Measurements from ENCODE around the gene PARD3. TPM values are rescaled to one million over a fixed set of nuclear protein-coding genes. Genes with fewer than 3 reads are reported as not detected.

Gene PARD3
- total RNA-seq, 1 experiment from 2014 or later = 54.0 TPM

DNA sequence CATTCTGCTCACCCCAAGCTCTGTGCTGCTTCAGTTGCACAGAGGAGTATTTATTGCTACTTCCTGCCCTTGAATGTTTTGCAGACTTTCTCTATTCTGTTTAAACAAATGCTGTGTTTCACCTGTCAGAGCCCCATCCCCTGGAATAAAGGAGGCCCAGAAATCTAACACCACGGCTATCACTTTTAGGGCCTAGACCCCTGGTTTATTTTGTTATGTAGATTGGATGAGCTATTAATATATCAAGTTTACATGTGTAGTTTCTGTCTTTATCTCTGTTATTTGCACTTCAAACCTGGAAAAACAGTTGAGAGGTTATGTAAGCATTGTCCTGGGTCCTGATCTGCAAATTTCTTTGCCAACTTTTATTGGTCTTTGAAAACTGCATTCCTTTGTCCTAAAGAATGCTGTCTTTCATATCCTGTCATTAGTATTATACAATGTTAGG is 630.1 kb downstream of the PARD3 start:
- Histone ChIP-seq H3K4me3 (no peak overlapping the region), H3K27ac (peak overlapping the region; percentile 58), H3K9me3 (replicated peaks) (no peaks in the 10 kb centered on the region), H3K4me1 (replicated peaks) (peaks cover 48% of the 10 kb centered on the region), H3K27me3 (replicated peaks) (no peaks in the 10 kb centered on the region), H3K36me3 (no peaks in the 10 kb centered on the region)
- peak in 1 of 2 experiments; percentile 42 for DNase-seq (ENCODE audit: low read depth in 1 of 2, low spot score in 2 of 2)

DNA sequence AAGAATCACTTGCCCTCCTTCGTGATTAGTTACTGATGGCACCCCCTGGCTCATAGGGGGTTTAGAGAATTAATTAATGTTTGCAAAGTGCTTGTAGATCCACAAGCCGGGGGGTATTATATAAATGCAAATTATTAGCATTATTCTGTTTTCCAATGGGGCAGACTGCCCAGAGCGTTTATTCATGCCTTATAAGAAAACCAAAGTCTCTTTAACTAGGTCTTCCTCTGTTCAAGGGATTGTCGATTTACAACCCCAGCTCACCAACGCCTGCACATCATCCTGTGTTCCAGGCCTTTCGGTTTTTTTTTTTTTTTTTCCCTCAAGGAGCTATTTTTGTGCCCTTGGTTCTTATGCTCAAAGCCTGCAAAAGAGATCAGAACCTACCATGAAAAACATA is 630.7 kb downstream of the PARD3 start:
- H3K27me3 ChIP-seq (replicated peaks) = no peaks in the 10 kb centered on the region
- H3K9me3 ChIP-seq (replicated peaks) = no peaks in the 10 kb centered on the region
- H3K4me1 ChIP-seq (replicated peaks) = peaks cover 48% of the 10 kb centered on the region
- H3K27ac ChIP-seq = peak overlapping the region; percentile 58
- no peak for DNase-seq (ENCODE audit: low read depth in 1 of 2, low spot score in 2 of 2)
- H3K36me3 ChIP-seq = no peaks in the 10 kb centered on the region
- H3K4me3 ChIP-seq = no peak overlapping the region

DNA sequence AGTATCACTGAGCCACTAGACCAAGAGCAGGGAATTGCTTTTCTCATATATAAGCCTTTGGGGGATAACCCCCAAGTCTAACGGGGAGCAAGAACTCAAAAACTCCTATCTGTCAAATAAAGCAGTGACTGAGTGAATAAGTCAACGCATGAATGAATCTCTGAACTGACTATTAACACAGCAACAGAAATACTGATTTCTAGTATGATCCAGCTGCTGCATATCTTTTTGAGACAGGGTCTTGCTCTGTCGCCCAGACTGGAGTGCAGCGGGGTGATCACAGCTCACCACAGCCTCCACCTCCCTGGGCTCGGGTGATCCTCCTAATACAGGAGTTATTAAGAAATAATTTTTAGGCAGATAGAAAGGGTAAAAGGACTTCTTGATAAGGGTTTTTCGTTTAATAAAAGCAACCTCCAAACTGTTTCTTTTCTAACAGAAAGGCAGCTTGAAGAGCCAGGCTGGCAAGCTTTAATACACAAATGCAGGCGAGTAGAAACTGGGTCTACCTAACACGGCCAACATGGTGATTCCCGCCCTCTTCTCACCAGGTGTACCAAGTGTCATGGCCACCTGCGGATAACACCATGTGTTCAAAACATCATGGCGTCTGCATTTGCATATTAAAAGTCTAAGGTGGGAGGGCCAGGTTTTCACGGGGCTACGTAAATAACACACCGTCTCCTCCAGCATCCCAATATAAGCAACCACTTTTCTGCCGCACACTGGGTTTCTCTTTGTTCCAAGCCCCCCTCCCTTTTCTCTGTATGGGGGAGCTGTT is 631.9 kb downstream of the PARD3 start:
- Histone ChIP-seq H3K4me3 (no peak overlapping the region), H3K9me3 (replicated peaks) (no peaks in the 10 kb centered on the region), H3K36me3 (no peaks in the 10 kb centered on the region), H3K27me3 (replicated peaks) (no peaks in the 10 kb centered on the region), H3K4me1 (replicated peaks) (peaks cover 46% of the 10 kb centered on the region), H3K27ac (no peak overlapping the region)
- no peak for DNase-seq (ENCODE audit: low read depth in 1 of 2, low spot score in 2 of 2)

DNA sequence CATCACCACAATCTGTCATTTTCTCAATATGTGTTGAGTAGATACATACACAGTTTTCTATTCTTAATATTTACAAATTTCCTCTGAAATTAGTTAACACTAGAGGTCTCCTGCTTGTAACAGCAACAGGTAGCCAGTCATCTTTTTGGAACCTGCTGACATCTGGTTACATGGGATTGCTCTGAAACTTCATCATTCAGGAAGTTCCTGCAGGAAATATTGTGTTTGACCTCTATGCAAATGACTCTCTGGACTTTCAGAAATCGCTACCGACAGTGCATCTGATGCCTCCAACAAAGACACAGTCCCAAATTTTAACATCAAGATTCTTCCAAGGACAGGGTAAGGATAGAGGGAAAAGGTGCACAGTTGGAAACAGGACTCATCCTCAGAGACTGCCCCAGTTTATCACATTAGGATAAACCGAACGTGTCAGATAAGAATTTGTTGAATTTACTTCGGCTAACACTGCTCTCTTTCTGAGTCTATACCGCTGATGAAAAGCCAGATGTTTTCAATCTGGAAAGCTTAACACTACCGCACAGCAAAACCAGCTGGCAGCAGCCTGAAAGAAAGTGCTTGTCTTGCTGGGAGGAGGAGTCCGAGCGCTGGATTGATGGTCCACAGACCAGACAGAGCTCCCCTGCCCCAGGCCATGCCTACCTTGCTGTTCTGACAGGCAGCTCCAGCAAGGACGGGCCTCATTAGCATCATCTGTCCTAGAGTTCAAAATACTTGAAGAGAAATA is 633.4 kb downstream of the PARD3 start:
- DNase-seq (ENCODE audit: low read depth in 1 of 2, low spot score in 2 of 2) = no peak
- Histone ChIP-seq H3K4me1 (replicated peaks) (peaks cover 32% of the 10 kb centered on the region), H3K9me3 (replicated peaks) (no peaks in the 10 kb centered on the region), H3K36me3 (no peaks in the 10 kb centered on the region), H3K27me3 (replicated peaks) (no peaks in the 10 kb centered on the region), H3K4me3 (no peak overlapping the region), H3K27ac (no peak overlapping the region)

DNA sequence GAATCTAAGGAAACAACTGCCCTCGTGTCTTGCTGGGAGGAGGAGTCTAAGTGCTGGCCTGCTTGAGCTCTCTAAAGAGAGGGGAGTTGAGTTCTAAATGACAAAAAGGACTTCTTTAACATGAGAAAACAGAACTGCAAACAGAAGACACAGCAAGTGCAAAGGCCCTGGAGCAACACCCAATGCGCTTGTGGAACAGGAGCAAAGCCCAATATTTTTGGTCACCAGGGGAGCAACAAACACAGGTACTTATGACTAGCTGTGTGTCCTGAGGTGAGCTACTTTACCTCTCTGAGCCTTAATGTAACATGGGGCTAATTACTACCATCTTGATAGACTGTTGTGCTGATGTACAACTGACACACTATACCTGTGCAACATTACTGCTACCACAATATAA is 634.3 kb downstream of the PARD3 start:
- Histone ChIP-seq H3K4me3 (no peak overlapping the region), H3K36me3 (no peaks in the 10 kb centered on the region), H3K4me1 (replicated peaks) (peaks cover 22% of the 10 kb centered on the region), H3K9me3 (replicated peaks) (no peaks in the 10 kb centered on the region), H3K27ac (no peak overlapping the region), H3K27me3 (replicated peaks) (no peaks in the 10 kb centered on the region)
- no peak for DNase-seq (ENCODE audit: low read depth in 1 of 2, low spot score in 2 of 2)

DNA sequence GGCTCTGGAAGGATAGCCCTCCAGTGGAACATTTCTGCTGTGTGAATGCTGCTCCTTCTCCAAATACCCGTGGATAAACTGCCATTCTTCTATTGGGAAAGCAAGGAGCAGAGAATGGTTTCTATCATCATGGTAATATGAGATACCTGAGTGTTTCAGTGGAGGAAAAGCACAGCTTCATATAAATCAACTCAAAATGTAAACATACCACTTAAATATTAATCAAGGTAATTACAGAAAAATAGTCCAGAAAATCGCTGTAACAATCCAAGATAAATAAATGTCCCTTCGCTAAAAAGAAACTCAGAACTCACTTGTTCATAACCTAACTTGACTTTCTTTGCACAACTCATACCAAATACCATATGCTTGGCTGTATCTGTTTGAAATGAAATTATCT is 635.8 kb downstream of the PARD3 start:
- Histone ChIP-seq H3K27ac (no peak overlapping the region), H3K36me3 (no peaks in the 10 kb centered on the region), H3K4me1 (replicated peaks) (peaks cover 11% of the 10 kb centered on the region), H3K4me3 (no peak overlapping the region), H3K27me3 (replicated peaks) (no peaks in the 10 kb centered on the region), H3K9me3 (replicated peaks) (no peaks in the 10 kb centered on the region)
- DNase-seq (ENCODE audit: low read depth in 1 of 2, low spot score in 2 of 2) = no peak

DNA sequence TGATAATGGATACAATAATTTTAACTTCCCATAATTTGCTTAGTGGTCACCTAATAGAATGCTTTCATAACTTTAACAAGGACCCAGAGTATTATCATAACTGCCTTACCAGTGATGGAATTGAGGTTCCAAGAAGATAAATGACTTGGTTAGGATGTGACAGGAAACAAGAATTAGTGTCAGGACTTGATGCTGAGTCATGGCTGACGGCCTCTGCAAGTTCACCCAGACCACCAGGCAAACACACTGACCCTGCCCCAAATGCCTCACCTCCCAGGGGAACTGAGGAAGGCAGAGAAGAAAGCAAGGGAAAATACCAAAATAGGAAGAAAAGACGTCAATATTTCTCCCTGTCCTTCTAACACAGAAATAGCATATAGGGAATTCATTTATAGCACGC is 636.3 kb downstream of the PARD3 start:
- no peak for DNase-seq (ENCODE audit: low read depth in 1 of 2, low spot score in 2 of 2)
- Histone ChIP-seq H3K27ac (no peak overlapping the region), H3K36me3 (no peaks in the 10 kb centered on the region), H3K4me3 (no peak overlapping the region), H3K27me3 (replicated peaks) (no peaks in the 10 kb centered on the region), H3K4me1 (replicated peaks) (peaks cover 11% of the 10 kb centered on the region), H3K9me3 (replicated peaks) (no peaks in the 10 kb centered on the region)

DNA sequence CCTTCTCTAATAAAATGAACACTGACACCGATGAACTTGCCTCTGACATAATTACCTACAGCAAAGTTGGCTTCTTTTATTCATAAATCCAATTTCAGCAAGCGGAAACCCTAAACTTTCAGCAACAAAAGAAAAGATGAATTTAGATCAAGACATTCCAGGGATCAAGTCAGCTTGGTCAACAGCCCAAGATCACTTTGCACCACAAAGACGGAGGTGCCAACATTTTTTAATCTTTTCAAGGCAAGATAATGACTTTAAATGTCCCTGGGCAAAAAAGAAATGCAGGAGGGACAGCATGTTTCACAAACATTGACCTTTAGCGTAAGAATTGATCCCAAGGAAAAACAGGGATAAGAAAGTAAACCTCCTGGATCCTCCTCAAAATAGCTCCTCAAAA is 636.9 kb downstream of the PARD3 start:
- H3K27me3 ChIP-seq (replicated peaks) = no peaks in the 10 kb centered on the region
- no peak overlapping the region for H3K27ac ChIP-seq
- H3K4me3 ChIP-seq = no peak overlapping the region
- H3K36me3 ChIP-seq = no peaks in the 10 kb centered on the region
- no peak for DNase-seq (ENCODE audit: low read depth in 1 of 2, low spot score in 2 of 2)
- H3K4me1 ChIP-seq (replicated peaks) = peaks cover 11% of the 10 kb centered on the region
- H3K9me3 ChIP-seq (replicated peaks) = no peaks in the 10 kb centered on the region

DNA sequence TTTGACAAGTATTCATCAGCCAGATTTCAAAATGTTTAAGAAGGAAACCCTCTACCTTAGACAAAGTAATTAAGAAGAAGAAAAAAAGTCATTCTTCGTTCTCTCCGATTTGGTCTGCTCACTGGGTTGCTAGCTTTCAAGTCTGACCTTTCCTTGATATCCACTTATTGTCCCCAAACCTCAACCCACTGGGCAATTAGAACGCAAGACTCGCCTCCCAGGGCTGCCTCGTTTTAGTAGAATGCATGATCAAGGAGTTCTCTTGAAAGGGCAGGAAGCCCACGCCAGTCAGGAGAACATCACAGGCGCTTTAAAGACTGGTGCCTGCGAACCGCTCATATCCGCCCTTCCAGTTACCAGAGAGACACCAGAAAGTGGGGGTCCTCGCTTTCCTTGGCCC is 637.7 kb downstream of the PARD3 start:
- Histone ChIP-seq H3K4me3 (no peak overlapping the region), H3K9me3 (replicated peaks) (no peaks in the 10 kb centered on the region), H3K4me1 (replicated peaks) (peaks cover 11% of the 10 kb centered on the region), H3K27me3 (replicated peaks) (no peaks in the 10 kb centered on the region; the same call in 1 of the 2 replicates), H3K36me3 (no peaks in the 10 kb centered on the region), H3K27ac (no peak overlapping the region)
- DNase-seq (ENCODE audit: low read depth in 1 of 2, low spot score in 2 of 2) = no peak

DNA sequence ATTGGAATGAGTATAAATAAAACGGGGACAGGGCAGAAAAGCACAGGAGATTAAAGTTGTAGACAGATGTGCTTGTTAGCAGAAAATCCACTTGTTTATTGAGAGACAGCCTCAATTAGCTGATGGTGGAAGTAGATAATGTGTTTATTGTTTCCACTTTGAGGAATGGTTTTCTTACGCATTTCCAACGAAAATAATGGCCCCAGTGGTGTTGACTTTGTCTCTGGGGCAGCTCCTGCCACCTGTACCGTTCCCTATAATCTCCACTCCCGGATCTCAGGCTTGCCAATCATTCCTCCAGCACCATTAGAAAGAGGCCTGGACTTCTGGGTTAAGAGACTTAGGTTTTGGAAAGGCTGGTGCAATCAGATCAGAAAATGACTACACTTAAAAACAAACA is 638.7 kb downstream of the PARD3 start:
- Histone ChIP-seq H3K4me1 (replicated peaks) (peaks cover 6% of the 10 kb centered on the region), H3K27ac (no peak overlapping the region), H3K36me3 (no peaks in the 10 kb centered on the region), H3K9me3 (replicated peaks) (no peaks in the 10 kb centered on the region), H3K27me3 (replicated peaks) (no peaks in the 10 kb centered on the region; the same call in 1 of the 2 replicates), H3K4me3 (no peak overlapping the region)
- DNase-seq (ENCODE audit: low read depth in 1 of 2, low spot score in 2 of 2) = no peak

DNA sequence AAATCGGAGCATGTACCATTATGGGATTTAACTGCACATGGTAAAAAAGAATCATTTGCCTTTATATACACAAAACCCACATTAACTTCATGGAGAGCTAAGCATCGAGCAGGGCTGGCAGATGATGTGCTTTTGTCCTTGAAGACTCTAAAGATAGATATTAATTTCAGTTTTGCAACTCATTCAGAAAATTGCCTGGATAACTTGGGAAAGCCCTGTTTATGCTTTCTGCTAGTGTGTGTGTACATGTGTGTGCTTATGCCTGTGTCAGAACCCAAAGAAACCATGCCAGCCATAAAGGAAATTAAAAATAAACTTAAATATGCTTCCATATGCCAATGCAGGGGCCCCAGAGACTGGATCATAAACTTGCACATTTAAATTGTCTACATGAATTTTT is 640.0 kb downstream of the PARD3 start:
- no peaks in the 10 kb centered on the region for H3K36me3 ChIP-seq
- H3K4me3 ChIP-seq = no peak overlapping the region
- H3K27me3 ChIP-seq (replicated peaks) = no peaks in the 10 kb centered on the region; the same call in 1 of the 2 replicates
- H3K9me3 ChIP-seq (replicated peaks) = no peaks in the 10 kb centered on the region
- no peak overlapping the region for H3K27ac ChIP-seq
- H3K4me1 ChIP-seq (replicated peaks) = peaks cover 6% of the 10 kb centered on the region
- DNase-seq (ENCODE audit: low read depth in 1 of 2, low spot score in 2 of 2) = no peak

DNA sequence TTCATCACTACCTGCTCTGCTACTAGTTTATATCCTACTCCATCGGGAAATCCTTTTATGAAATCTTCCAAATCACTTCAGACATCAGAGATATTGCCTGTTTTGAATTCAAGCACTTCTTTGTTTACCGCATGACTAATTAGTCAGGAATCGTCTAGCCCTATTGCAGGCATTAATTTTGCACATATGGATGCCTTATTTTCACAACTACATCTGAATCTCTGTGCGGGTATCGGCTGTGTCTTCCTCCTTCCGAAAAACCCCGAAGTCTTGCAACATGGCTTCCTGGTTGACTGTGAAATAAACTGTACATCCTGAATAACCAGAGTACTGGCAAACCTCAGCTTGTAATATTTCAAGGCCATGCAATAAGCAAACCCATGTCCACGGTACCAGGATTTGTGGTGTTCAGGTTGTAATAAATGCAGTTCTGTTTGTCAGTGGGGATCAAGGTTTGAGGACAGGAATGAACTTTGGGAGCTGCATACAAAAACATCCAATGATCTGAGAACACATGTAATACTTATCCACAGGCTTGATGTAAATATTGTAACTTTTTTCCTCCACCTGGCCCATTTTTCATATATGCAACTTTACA is 642.1 kb downstream of the PARD3 start:
- Histone ChIP-seq H3K36me3 (no peaks in the 10 kb centered on the region), H3K4me3 (no peak overlapping the region), H3K27me3 (replicated peaks) (no peaks in the 10 kb centered on the region; the same call in 1 of the 2 replicates), H3K4me1 (replicated peaks) (no peaks in the 10 kb centered on the region; the same call in 1 of the 2 replicates), H3K27ac (no peak overlapping the region), H3K9me3 (replicated peaks) (no peaks in the 10 kb centered on the region)
- no peak for DNase-seq (ENCODE audit: low read depth in 1 of 2, low spot score in 2 of 2)

DNA sequence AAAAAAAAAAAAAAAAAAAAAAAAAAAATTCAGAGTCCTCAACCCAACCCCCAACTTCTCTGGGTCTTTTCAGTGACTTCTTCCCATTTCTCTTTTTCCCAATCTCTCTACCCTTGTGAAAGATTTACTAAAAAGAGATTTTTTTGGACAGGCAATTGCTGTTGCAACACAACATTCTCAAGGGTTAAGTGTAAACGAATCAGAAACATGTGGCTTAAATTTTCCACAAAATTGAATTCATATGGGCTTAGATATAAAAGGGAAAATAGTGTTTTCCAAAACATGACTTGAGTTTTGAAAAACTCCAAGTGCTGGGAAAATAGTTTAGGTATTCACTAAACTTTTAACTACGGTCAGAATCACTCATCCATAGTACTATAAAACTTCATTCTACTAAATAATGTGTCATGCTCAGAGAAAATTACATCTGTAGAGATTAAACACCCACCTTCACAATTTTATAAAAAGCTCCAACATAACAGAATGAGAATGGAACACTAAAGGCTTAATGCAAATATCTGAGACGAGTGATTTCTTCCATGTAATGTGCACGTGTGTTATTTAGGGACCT is 643.1 kb downstream of the PARD3 start:
- Histone ChIP-seq H3K4me3 (no peak overlapping the region), H3K27ac (no peak overlapping the region), H3K9me3 (replicated peaks) (no peaks in the 10 kb centered on the region), H3K36me3 (no peaks in the 10 kb centered on the region), H3K4me1 (replicated peaks) (no peaks in the 10 kb centered on the region; the same call in 1 of the 2 replicates), H3K27me3 (replicated peaks) (no peaks in the 10 kb centered on the region; the same call in 1 of the 2 replicates)
- DNase-seq (ENCODE audit: low read depth in 1 of 2, low spot score in 2 of 2) = no peak
